Measurements from ENCODE around the gene TMEM231. TPM values are rescaled to one million over a fixed set of nuclear protein-coding genes. Genes with fewer than 3 reads are reported as not detected.

The TMEM231 gene
- total RNA-seq, 1 donor from 2014 or later, result 12.5 TPM

GRCh38 chr16:75578212-75578611 lies 22.2 kb upstream of the TMEM231 start:
- TF ChIP-seq CTCF (conservative IDR thresholded peaks at IDR 0.05; ENCODE audit: low read depth, low read length), result no peak
- DNase-seq (ENCODE audit: low read depth), result no peak
- no peak overlapping the region for H3K4me3 ChIP-seq (ENCODE audit: low read depth, low read length)

- no peak for TF ChIP-seq CTCF (conservative IDR thresholded peaks at IDR 0.05; ENCODE audit: low read depth, low read length)
- no peak for DNase-seq (ENCODE audit: low read depth)
- H3K4me3 ChIP-seq (ENCODE audit: low read depth, low read length), result no peak overlapping the region
These were observed 20.3 kb upstream of the TMEM231 start for GRCh38 chr16:75576384-75576811.

- no peak overlapping the region for H3K4me3 ChIP-seq (ENCODE audit: low read depth, low read length)
- no peak for DNase-seq (ENCODE audit: low read depth)
- no peak for TF ChIP-seq CTCF (conservative IDR thresholded peaks at IDR 0.05; ENCODE audit: low read depth, low read length)
These were observed 19.9 kb upstream of the TMEM231 start for GRCh38 chr16:75575958-75576357.

GRCh38 chr16:75573955-75574354 lies 17.9 kb upstream of the TMEM231 start:
- DNase-seq (ENCODE audit: low read depth), result no peak
- no peak overlapping the region for H3K4me3 ChIP-seq (ENCODE audit: low read depth, low read length)
- TF ChIP-seq CTCF (conservative IDR thresholded peaks at IDR 0.05; ENCODE audit: low read depth, low read length), result no peak

- TF ChIP-seq CTCF (conservative IDR thresholded peaks at IDR 0.05; ENCODE audit: low read depth, low read length), result no peak
- no peak for DNase-seq (ENCODE audit: low read depth)
- no peak overlapping the region for H3K4me3 ChIP-seq (ENCODE audit: low read depth, low read length)
These were observed 17.0 kb upstream of the TMEM231 start for GRCh38 chr16:75572864-75573542.

- no peak for DNase-seq (ENCODE audit: low read depth)
- TF ChIP-seq CTCF (conservative IDR thresholded peaks at IDR 0.05; ENCODE audit: low read depth, low read length), result no peak
- H3K4me3 ChIP-seq (ENCODE audit: low read depth, low read length), result no peak overlapping the region
These were observed 14.5 kb upstream of the TMEM231 start for GRCh38 chr16:75570396-75571065.

GRCh38 chr16:75567911-75568310 lies 11.9 kb upstream of the TMEM231 start:
- H3K4me3 ChIP-seq (ENCODE audit: low read depth, low read length), result no peak overlapping the region
- no peak for TF ChIP-seq CTCF (conservative IDR thresholded peaks at IDR 0.05; ENCODE audit: low read depth, low read length)
- no peak for DNase-seq (ENCODE audit: low read depth)

Measured in epithelial cell of proximal tubule (primary cell).